ENCODE results near the gene AHCYL1.
"Not testable (repeated sequence)": the region's sequence is repeated elsewhere in the genome, so short reads cannot be mapped to it uniquely, and the experiment has no call there.

AHCYL1 gene
- total RNA-seq: 69.3 to 74.9 reads per million in 2 donors

DNA sequence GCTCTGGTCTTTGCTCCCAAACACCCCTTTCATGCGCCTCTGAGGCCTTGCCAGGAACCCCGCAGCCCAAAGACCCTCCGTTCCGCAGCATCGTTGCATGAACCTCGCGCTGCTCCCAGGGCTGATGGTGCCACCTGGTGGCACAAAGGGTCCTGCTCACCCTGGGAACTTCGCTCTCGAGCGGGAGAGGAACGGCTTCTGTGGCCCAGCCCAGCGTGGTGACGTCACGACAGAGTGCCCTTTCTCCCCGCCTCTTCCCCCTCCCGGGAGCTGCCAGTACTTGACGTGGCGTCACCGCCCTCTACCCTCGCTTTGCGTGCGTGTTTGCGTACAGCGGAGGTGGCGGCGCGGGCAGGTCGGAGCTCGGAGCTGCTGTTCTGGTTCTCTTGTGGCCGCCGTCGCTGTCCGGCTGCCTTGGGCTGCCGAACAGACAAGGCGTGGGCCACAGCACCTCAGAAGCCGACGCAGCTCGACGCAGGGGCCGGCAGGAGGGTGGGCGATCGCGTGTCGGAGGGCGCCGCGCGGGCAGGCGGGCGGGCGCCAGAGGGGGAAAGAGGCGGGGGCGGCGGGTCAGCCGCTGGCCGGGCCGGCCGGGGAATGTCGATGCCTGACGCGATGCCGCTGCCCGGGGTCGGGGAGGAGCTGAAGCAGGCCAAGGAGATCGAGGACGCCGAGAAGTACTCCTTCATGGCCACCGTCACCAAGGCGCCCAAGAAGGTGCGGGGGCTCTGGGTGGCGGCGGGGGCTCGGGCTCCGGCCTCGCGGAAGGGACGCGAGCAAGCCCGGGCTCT lies at the start of gene AHCYL1:
Gene AHCYL1, plus strand, starts transcription at position 310 of the 791 bp plus-strand sequence. Its CDS starts 288 bp downstream, at position 598.
- peak; percentile 88 for DNase-seq

DNA sequence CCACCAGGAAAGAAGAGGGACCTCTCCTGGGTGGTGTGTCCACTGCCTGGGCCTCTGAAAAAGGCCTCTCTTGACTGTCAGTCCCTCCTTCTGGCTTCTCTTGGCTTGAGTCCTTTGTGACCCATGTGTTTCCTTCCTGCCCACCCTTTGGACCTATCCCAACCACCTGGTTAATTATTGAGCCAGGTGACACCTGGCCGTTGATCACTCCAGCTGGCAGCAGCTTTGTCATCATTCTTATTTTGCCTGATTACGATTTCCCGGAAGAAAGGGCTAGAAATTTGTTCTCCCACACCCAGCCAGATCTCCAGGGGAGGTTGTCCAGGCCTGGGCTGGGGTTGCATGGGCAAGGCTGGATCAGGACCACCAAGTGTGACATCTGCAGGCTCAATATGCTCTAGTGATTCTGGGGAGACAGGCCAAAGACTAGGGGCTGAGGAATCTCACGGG lies 49.1 kb upstream of the AHCYL1 start:
- no peak for DNase-seq

GRCh38 chr1:109937738-109938137 lies 46.8 kb upstream of the AHCYL1 start:
- no peak for DNase-seq

DNA sequence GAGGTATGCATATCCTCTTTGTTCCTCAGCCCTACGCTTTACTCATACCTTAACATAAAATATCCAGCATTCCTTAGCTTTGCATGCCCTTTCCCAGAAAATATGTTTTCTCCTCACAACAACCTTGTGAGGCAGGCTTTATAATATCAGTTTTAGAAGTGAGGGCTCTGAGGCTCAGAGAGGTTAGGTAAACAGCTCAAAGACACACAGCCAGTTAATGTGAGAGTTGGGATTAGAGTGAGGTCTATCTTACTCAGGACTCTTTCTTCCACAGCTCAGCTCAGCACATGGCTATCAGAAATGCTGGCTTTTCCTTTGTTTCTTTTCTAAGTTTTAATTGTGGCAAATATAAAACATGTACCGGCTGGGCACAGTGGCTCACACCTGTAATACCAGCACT lies 46.0 kb upstream of the AHCYL1 start:
- no peak for DNase-seq

- DNase-seq: no peak
These were observed 42.1 kb upstream of the AHCYL1 start for GRCh38 chr1:109942434-109942833.

DNA sequence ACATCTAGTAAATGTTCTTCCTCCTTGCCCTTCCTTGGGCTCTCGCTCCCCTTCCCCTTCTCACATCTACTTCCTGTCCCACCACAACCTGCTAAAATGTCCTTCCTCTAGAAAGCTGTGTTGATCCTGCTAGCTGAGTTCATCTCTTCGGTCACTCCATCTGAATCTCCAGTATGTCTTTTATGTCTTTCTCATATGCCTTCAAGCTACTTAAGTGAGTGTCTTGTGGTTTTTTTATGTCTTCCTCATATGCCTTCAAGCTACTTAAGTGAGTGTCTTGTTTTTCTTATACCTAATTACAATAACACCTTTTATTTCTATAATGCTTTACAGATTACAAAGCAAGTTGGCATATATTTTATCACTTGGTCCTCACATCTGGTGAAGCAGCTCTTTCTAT lies 40.0 kb upstream of the AHCYL1 start:
- DNase-seq: no peak

- DNase-seq: no peak
These were observed 38.1 kb upstream of the AHCYL1 start for GRCh38 chr1:109946511-109946910.

DNA sequence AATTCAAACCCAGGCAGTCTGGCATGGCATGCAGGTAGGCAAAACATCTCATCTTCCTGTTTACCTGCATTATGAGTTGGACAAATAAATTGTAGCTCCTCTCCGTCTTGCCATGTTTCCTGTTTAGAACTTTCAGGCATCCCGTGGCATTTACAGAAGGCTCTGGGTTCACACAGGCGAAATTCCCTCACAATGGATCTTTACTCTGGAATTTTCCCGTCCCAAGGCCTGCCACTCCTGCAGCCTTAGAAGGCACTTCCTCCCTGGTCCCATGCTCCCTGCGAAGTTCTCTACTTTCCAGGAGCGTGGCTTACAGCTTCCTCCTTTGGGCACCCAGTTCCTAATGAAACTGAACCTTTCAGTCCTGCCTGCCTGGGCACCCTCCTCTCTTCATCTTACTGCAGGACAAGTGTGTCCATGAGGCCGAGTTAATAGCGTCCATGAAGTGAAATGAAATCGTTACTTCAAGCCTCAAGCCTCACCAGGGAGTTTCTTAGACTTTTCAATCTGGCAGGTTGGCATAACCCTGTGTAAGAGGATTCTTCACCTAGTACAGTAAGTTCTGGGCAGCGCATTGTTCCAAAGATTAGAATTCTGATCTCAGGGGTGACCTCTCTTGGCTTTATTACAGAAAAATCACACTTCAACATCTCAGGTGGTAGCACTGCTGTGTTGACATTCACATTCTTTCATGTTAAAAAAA lies 36.8 kb upstream of the AHCYL1 start:
- no peak for DNase-seq

- no peak for DNase-seq
These were observed 36.3 kb upstream of the AHCYL1 start for GRCh38 chr1:109948285-109948630.

GRCh38 chr1:109950038-109950437 lies 34.5 kb upstream of the AHCYL1 start:
- no peak for DNase-seq

DNA sequence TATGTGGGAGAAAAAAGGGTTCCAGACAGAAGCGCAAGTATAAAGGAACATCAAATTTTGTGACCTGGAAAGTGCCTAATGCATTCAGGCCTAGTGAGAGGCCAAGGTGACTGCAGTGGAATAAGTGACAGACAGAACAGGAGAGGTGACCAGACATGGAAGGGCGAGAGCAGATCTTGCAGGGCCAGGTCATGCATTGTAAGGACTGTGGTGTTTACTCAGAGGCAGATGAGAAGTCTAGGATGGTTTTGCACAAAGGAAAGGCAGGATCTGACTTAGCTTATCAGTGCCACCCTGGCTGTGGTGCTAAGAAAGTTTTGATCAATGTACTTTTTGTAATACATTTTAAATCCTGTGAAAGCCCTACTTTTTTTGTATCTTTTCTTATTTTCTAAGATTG lies 34.1 kb upstream of the AHCYL1 start:
- no peak for DNase-seq

DNA sequence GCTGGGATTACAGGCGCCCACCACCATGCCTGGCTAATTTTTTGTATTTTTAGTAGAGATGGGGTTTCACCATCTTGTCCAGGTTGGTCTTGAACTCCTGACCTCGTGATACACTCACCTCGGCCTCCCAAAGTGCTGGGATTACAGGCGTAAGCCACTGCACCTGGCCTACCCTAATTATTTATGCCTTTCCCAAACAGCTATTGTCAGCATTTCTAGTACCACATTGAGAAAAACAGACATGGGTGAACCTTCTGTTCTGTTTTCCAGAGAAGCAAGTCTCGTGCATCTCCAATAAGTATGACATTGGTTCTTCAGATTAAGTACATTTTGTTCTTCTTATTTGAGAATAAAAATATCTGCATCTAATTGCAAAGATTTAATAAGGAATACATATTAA lies 33.1 kb upstream of the AHCYL1 start:
- DNase-seq: not testable (repeated sequence)

DNA sequence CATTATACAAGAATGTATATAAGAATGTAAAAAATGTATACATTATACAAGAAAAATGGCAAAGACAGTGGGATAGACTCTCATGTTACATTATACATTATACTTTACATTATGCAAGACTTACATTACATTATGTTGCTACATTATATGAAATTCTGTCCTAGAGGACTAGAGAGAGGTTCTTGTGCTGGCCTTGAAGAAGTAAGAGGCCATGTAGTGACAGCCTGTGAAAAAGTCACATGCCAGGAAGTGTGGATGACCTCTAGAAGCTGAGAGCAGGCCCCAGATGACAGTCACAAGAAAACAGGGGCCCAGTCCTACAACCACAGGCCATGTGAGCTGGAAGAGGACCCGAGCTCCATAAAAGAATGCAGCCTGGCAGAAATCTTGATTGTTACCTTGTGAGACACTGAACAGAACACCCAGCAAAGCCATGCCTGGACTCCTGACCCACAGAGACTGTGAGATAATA lies 30.5 kb upstream of the AHCYL1 start:
- no peak for DNase-seq

DNA sequence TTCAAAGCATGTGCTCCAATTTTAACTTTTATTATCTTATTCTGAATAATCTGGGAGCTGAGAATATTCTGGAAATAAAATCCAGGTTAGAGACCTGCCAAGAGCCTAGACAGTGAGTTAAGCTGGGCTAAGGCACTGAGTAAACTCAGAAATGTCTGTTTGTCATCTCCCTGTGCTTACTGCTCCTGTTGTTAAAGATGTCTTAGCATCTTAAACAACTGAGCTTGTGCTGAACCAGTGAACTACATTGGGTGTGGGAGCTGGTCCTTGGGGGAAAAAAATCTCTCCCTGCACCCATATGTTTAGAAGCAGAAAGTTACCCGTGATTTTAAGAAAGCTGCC lies 25.0 kb upstream of the AHCYL1 start:
- DNase-seq: no peak

DNA sequence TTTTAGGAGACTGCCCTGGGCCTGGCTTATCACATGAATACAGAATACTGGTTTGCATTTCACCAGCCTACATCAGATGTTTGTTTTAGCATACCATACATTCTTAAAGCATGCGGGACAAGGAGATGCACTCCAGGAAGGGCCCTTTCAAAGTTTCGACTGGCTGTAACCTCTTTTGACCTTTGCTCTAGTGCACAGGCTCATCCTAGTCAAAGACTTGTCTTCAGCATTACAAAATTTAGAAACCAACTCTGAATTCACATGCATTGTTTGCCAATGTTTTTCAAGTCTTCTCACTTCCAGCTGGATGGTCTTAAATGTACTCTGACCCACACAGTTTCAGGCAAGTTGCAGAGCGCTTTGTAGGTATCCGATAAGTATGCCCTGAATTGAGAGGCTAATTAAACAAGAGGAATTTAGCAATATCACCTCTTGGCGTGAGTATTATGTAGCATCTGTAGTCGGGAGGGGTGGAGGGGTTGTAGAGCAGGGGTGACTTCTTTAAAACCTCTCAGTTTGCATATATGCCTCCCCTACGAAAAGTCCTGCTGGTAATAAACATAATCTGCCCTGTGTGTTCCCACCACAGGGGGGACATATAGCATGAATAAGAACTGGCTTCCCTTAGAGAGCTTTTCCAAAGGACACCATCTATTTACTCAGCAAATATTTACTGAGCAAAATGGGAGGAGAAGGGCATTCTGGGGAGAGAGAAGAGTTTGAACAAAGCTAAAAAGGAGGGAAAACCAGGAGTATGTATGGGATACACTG lies 24.4 kb upstream of the AHCYL1 start:
- no peak for DNase-seq

DNA sequence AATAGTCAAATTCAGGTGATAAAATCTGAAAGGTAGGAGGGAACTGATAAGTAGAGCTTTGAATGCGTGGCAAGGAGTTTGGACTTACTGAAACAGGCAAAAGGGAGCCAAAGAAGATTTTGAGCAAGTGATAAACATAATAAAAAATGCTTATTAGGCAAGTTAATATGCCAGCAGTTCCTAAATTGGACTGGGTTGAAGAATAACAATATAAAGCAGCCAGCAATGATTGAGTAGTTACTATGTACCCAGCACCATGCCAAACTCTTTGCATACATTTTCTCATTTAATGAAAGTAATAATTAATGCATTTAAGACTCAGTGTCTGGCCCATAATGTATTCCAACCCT lies 23.8 kb upstream of the AHCYL1 start:
- no peak for DNase-seq

DNA sequence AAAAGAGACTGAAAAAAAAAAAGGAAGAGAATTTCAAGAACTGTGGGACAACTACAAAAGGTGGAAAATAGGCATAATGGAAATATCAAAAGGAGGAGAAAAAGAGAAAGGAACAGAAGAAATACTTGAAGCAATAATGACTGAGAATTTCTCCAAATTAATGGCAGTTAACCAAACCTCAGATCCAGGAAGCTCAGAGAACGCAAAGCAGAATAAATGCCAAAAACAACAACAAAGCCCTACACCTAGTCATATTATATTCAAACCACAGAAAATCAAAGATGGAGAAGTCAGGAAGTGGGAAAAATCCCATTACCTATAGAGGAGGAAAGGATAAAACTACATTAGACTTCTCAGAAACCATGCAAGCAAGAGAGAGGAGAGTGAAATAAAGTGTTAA lies 20.7 kb upstream of the AHCYL1 start:
- DNase-seq: no peak

GRCh38 chr1:109969146-109969829 lies 15.3 kb upstream of the AHCYL1 start:
- DNase-seq: no peak

- no peak for DNase-seq
These were observed 14.7 kb upstream of the AHCYL1 start for GRCh38 chr1:109969907-109970306.

GRCh38 chr1:109971559-109971958 lies 13.0 kb upstream of the AHCYL1 start:
- no peak for DNase-seq

DNA sequence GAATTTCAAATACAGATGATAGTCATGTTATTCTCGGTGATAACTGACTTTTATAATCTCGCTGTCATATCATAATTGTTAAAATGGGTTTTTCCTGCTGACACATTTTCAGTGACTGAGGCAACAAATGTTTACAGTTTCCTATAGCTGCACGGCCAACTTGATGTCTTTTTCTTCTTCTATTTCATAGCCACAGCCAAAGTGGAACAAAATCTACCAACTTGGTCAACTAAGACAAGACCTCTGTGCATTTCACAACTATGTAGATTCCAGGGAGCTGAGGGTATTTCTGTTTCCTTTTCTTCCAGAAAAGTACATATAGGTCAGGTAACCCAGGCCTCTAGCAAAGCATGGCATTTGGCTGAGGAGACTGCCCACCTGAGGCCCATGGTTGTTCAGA lies 10.4 kb upstream of the AHCYL1 start:
- no peak for DNase-seq

DNA sequence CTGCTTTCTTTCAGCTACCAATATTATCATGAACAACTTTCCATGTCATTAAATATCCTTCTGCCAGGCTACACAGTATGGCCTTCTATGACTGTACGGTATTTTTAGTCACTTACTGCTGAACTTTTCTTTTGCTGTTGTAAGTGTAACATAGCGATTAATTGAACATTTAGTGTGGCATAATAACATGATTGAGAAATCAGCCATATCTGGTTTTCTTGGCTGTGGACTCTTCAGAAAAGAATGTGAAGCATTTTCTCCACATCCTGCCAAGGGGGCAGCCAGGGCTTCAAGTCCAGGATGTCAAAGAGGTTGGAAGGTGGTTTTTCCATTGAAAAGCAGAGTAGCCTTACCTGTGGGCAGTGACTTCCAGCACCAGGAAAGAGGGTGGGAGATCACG lies 8.8 kb upstream of the AHCYL1 start:
- no peak for DNase-seq

- no peak for DNase-seq
These were observed 7.8 kb upstream of the AHCYL1 start for GRCh38 chr1:109976762-109977161.

Measured in activated gamma-delta T cell (primary cell).